Gastrocnemius medialis (tissue), 4 donors: ENCODE measurements around the gene PLXND1.

ENCODE experiments used
- CTCF ChIP-seq, 5 experiments: fragments of 450-650 bp in 3 of 5; fragments of 200-600 bp in 2 of 5; sonication (generic) in 2 of 5; IDR thresholded peaks in 4 of 5; conservative IDR thresholded peaks in 1 of 5; 1 replicate in 4 of 5; 2 replicates in 1 of 5; pipeline ENCODE4 v1.5.1; 2016 to 2019; ENCODE audit warnings: antibody characterized with exemption in 5 of 5, mild to moderate bottlenecking in 3 of 5, moderate library complexity in 3 of 5
- POLR2A ChIP-seq, 2 donors: fragments of 450-650 bp; IDR thresholded peaks; one replicate each; pipeline ENCODE4 v1.6.1; 2017; ENCODE audit warnings: antibody characterized with exemption in 2 of 2, mild to moderate bottlenecking in 2 of 2, moderate library complexity in 2 of 2

GRCh38 chr3:129602309-129602708 is 4.2 kb downstream of the PLXND1 start:
- no peak for TF ChIP-seq POLR2A (IDR thresholded peaks at IDR 0.05)
- TF ChIP-seq CTCF (IDR thresholded peaks at IDR 0.05 in 4 of 5, conservative IDR thresholded peaks at IDR 0.05 in 1 of 5) = no peak
